NCI-H345 (cell line): ENCODE data around the gene TRMT112.
A peak's percentile ranks its signal among the peaks of the same experiment; 100 is the strongest.

Source experiments
- DNase-seq: peaks from one replicate; lab custom pipeline; 2025; lab: John Stamatoyannopoulos, UW

Gene TRMT112

GRCh38 chr11:64351136-64351631 is 33.8 kb upstream of the TRMT112 start:
- no peak for DNase-seq

- DNase-seq = no peak
These were observed 32.0 kb upstream of the TRMT112 start for GRCh38 chr11:64349404-64349803.

GRCh38 chr11:64349025-64349387 is 31.6 kb upstream of the TRMT112 start:
- no peak for DNase-seq

- DNase-seq = no peak
These were observed 31.1 kb upstream of the TRMT112 start for GRCh38 chr11:64348383-64349024.

- DNase-seq = no peak
These were observed 30.0 kb upstream of the TRMT112 start for GRCh38 chr11:64347193-64347867.

- no peak for DNase-seq
These were observed 27.4 kb upstream of the TRMT112 start for GRCh38 chr11:64344787-64345186.

GRCh38 chr11:64343767-64344559 is 26.6 kb upstream of the TRMT112 start:
- peak; percentile 16 for DNase-seq

- no peak for DNase-seq
These were observed 25.7 kb upstream of the TRMT112 start for GRCh38 chr11:64342869-64343745.

- peak; percentile 80 for DNase-seq
These were observed 24.8 kb upstream of the TRMT112 start for GRCh38 chr11:64341851-64342791.

GRCh38 chr11:64341429-64341828 is 24.1 kb upstream of the TRMT112 start:
- no peak for DNase-seq

GRCh38 chr11:64340671-64341335 is 23.4 kb upstream of the TRMT112 start:
- DNase-seq = no peak

- DNase-seq = no peak
These were observed 22.5 kb upstream of the TRMT112 start, which contains the start of gene CCDC88B for GRCh38 chr11:64339754-64340408. Gene CCDC88B, plus strand, starts transcription at chr11:64340204. Its CDS starts 63 bp downstream, at chr11:64340267.

- no peak for DNase-seq
These were observed 21.9 kb upstream of the TRMT112 start for GRCh38 chr11:64339286-64339685.

GRCh38 chr11:64338716-64339115 is 21.4 kb upstream of the TRMT112 start:
- no peak for DNase-seq

GRCh38 chr11:64337538-64338249 is 20.3 kb upstream of the TRMT112 start:
- DNase-seq = no peak

- peak; percentile 84 for DNase-seq
These were observed 17.7 kb upstream of the TRMT112 start for GRCh38 chr11:64334764-64335735.

GRCh38 chr11:64333556-64333955 is 16.2 kb upstream of the TRMT112 start:
- no peak for DNase-seq
